Hematopoietic multipotent progenitor cell treated with erythropoietin and hydrocortisone succinate and interleukin-3 and kit ligand, for 17 days (in vitro differentiated cells): ENCODE measurements around the gene TPM4.
"Not testable (repeated sequence)": the region's sequence is repeated elsewhere in the genome, so short reads cannot be mapped to it uniquely, and the experiment has no call there.

Source experiments
- DNase-seq: peaks from one replicate; pipeline ENCODE4 v3.0.0-alpha.2; 2015; ENCODE audit warnings: low spot score

The TPM4 gene

GRCh38 chr19:16098821-16099220 is 22.5 kb downstream of the TPM4 start:
- no peak for DNase-seq

GRCh38 chr19:16099314-16099965 is 23.1 kb downstream of the TPM4 start:
- not testable (repeated sequence) for DNase-seq

DNA sequence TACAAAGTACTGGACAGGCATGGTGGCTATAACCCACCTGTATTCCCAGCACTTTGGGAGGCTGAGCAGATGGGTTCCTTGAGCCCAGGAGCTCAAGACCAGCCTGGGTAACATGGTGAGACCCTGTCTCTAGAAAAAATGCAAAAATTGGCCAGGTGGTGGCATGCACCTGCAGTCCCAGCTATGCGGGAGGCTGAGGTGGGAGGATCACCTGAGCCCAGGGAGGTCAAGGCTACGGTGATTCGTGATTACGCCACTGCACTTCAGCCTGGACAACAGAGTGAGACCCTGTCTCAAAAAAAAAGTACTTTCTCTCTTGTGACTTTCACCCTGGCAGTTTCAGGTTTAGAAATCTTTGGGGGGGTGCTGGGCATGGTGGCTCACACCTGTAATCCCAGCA is 24.2 kb downstream of the TPM4 start:
- no peak for DNase-seq

GRCh38 chr19:16104722-16105121 is 28.4 kb downstream of the TPM4 start:
- DNase-seq, result no peak

DNA sequence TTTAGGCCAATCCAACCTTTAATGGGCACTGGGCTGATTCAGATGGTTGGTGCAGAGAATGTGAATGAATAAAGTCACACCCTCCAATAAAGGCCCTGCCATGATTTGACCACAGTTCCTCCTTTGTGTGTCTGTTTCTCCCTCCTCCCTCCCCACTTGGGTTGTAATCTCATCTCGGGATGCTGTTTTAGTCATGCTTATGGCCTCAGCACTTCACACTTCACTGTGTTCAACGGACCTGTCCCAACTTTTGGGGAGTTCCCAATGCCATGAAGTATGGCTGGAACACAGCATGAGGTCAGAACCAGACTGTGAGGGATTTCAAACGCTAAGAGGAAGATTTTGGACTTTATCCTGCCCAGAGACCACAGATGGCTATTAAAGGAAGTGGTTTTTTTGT is 29.8 kb downstream of the TPM4 start:
- DNase-seq, result no peak

DNA sequence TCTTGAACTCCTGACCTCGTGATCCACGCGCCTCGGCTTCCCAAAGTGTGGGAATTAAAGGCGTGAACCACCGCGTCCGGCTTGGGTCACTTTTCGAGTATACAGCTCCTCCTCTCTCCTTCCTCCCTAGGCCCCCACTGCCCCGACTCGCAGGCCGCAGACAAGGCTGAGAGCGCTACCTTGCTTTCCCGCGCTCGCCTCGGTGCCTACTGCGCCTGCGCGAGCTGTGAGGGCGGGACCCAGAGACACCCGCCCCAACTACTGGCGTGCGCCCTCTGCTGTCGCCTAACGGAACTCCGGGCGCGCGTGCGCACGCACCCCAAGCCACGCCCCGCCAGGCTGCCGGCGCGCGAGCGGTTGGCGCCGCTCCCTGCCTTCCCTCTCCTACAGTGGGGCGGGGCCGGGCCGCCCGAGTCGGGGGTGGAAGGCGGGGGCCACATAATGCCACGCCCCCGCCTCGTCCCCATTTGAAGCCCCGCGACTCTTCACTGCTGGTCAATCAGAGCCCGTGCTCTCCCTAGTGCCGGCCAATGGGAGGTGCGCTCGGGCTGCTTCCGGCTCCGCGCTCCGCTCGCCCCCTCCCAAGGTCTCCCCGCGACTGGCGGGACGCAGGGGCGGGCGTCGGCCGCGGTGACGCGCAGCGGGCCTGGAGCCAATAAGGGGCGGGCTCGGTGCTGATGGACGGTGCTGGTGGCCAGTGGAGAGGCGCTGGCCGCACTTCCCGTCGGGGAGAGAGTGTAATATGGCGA is 35.0 kb downstream of the TPM4 start, which contains the start of gene RAB8A:
Gene RAB8A, plus strand, starts transcription at position 730 of the 749 bp plus-strand sequence. Its CDS starts 13 bp downstream, at position 743.
- peak; percentile 97 for DNase-seq

GRCh38 chr19:16111909-16112752 is 35.8 kb downstream of the TPM4 start:
- peak; percentile 29 for DNase-seq

GRCh38 chr19:16112778-16113177 is 36.5 kb downstream of the TPM4 start:
- peak; percentile 43 for DNase-seq

- no peak for DNase-seq
Measured at GRCh38 chr19:16113727-16114126, 37.4 kb downstream of the TPM4 start.

- DNase-seq, result no peak
Measured at GRCh38 chr19:16115301-16116039, 39.2 kb downstream of the TPM4 start.

DNA sequence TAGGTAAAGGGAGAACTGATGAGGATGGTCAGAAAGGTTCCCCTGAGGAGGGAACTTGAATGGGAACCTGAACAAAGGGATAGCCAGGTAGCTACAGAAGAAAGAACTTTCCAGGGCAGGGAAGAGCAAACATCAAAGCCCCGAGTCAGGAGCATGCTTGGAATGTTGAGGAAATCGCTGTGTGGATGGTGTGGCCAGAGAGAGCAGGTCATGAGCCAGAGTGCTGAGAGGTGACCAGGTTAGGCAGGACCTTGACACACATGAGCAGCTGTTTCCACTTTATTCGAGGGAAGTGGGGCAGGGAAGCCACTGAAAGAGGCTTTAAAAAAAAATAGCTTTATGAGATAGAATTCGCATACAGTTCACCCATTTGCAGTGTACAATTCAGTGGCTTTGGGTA is 39.8 kb downstream of the TPM4 start:
- no peak for DNase-seq

- no peak for DNase-seq
Measured at GRCh38 chr19:16117594-16118033, 41.3 kb downstream of the TPM4 start.

- no peak for DNase-seq
Measured at GRCh38 chr19:16118489-16119033, 42.3 kb downstream of the TPM4 start.

DNA sequence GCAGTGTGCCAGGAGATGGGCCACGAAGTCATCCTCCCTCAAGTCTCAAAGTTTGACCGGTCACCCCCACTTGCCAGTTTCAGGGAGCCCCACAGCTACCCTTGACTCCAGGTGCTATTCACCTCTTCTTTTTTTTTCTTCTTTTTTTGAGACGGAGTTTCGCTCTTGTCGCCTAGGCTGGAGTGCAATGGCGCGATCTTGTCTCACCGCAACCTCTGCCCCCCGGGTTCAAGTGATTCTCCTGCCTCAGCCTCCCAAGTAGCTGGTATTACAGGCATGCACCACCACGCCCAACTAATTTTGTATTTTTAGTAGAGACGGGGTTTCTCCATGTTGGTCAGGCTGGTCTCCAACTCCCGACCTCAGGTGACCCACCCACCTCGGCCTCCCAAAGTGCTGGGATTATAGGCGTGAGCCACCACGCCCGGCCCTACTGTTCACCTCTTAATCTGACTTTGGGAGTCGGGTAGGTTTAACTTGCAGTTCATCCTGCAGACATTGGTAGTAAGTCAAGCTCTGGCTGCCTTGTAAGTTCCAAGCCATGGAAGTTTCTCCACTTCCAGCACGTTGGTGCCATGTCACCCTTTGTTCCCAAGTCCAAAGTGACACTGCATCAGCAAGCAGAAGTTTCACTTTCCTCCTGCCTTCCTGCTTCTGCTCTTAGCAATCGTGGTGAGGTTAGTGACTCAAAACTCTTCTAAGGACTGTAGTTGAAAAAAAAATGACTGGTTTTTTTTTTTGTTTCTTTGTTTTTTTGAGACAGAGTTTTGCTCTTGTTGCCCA is 43.0 kb downstream of the TPM4 start:
- not testable (repeated sequence) for DNase-seq

DNA sequence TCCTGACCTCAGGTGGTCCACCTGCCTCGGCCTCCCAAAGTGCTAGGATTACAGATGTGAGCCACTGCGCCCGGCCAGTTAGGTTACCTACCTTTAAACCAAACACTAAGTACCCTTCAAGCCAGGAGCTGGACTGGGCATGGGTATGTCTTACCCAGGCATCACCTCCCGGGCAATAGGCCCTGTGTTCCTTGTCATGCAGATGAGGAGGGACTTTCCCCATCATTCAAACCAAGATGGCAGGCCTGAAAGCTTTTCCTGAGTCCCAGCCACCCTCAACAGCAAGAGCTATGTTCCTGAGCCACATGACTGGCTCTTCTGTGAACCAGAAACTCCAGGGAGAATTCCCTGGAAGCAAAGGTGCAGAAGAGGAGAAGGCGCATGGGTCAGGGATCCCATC is 44.8 kb downstream of the TPM4 start:
- DNase-seq, result no peak

GRCh38 chr19:16121967-16122366 is 45.7 kb downstream of the TPM4 start:
- DNase-seq, result no peak

DNA sequence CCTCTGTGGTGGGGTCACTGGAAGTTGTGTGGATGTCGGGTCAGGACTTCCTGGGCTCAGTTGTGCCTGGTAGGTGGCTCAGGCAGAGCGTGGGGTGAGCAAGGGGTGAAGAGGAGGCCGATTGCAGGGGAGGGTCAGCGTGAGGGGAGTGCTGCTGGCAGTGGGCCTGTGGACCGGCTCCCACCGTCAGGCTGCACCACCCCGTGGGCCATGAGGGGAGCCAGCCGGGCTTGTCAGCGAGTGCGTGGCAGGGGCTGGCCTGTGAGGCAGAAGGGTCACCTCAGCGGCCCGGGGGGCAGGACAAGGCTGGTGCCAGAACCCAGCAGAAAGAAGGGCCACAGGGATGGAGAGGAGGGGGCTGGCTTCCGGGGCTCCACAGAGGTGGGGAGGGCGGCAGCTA is 48.7 kb downstream of the TPM4 start:
- DNase-seq, result no peak

DNA sequence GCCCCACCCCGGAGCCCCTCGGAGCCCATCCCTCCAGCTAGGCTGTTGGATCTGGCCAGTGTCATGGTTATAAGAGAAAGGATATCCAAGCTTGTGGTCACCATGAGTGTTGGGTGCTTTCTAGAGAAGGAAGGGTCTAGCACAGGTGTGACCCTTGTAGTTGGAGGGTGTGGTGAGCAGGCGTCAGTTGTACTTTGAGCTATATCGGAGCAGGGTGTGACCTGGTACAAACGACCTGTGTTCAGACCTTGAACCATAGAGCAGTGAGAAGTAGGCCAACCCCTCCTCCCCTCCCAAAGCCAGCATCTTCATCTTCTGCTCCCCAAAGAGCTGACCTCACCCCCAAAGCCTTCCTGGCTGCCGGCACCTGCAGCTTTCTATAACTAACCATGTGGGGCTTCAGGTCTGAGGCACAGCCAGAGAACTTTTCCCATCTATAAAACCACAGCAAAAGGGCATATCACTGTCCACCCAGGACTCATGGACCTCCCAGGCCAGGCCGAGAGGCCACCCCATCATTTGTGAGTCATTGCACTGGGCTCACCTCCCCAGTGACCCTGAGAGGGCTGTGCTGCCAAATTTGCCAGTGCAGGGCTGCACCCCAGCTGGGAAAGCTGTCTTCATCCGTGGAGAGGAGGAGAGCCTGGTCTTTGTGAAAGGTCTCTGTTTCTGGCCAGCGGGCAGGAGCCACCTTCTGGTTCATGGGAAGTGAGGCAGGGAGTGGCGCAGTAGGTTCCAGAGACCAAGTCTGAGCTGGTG is 49.6 kb downstream of the TPM4 start:
- DNase-seq, result no peak

GRCh38 chr19:16127080-16127479 is 50.8 kb downstream of the TPM4 start:
- DNase-seq, result no peak

DNA sequence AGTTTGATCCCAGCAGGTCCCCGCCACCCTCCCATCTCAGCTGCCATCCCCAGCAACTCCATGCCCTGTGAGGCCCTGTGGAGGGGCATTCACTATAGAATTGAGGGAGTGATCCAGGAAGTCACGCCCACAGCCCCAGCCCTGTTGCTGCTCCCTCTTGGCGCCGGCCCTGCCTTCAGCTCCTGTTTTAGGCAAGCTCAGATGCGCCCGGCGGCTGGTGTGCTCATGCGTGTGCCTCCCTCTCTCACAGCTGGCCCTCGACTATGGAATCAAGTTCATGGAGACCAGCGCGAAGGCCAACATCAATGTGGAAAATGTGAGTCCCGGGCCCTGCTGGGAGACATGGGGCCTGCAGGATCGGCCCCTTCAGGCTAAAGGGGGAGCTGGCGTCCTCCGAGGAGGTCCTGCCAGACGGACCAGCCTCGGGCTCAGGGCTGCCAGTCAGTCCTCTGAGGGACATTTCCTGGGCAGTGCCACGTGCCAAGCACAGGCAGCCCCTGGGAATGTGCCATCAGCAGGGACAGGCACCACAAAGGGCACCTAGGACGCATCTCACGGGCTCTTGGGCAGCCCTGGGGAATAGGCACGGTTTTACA is 51.6 kb downstream of the TPM4 start:
- DNase-seq, result no peak
